Measurements from ENCODE around the gene DNAJC5.

- no peak for TF ChIP-seq RNF219 (CRISPR knock-in tag; IDR thresholded peaks at IDR 0.05)
- TF ChIP-seq ZKSCAN1 (IDR thresholded peaks at IDR 0.05; ENCODE audit: low read depth, low read length): 0 out of 2 replicates have a peak, but pooled peaks have one; percentile 38
- TF ChIP-seq FOXA1 (IDR thresholded peaks at IDR 0.05; ENCODE audit: borderline replicate concordance): no peak
- TF ChIP-seq POLR2AphosphoS5 (IDR thresholded peaks at IDR 0.05; ENCODE audit: control insufficient read depth, insufficient read depth, low read depth, low read length): 0 out of 2 replicates have a peak, but pooled peaks have one; percentile 33
These were observed 31.0 kb upstream of the DNAJC5 start for GRCh38 chr20:63863798-63864544.
